Upper lobe of left lung (tissue), 6 donors: Measurements from ENCODE around the gene CDK16. TPM values are rescaled to one million over a fixed set of nuclear protein-coding genes. Genes with fewer than 3 reads are reported as not detected.

ENCODE experiments used
- ATAC-seq, 2 donors: fragments of 200-7000 bp; cut with Tn5 transposase; one replicate each; pipeline ENCODE4 v1.9.1; 2022; ENCODE audit warnings: mild to moderate bottlenecking in 2 of 2, moderate library complexity in 2 of 2; ENCODE audit not compliant: low FRiP score in 2 of 2
- DNase-seq, 2 donors: peaks; one replicate each; pipeline ENCODE4 v3.0.0-alpha.2; 2019 to 2020
- H3K27ac ChIP-seq, 4 donors: fragments of 200-600 bp; sonication (generic); one replicate each; pipeline ENCODE4 v1.5.1; 2016 to 2019
- H3K27me3 ChIP-seq, 4 donors: fragments of 200-600 bp; sonication (generic); one replicate each; pipeline ENCODE4 v1.5.1; 2017 to 2019
- H3K36me3 ChIP-seq, 4 donors: fragments of 200-600 bp; sonication (generic); one replicate each; pipeline ENCODE4 v1.5.1; 2016 to 2019
- H3K4me1 ChIP-seq, 4 donors: fragments of 200-600 bp; sonication (generic); one replicate each; pipeline ENCODE4 v1.5.1; 2018 to 2019
- H3K4me3 ChIP-seq, 4 donors: fragments of 200-600 bp; sonication (generic); one replicate each; pipeline ENCODE4 v1.5.1; 2017 to 2019; ENCODE audit warnings: mild to moderate bottlenecking in 2 of 4, moderate library complexity in 1 of 4
- H3K9me3 ChIP-seq, 4 donors: fragments of 200-600 bp; sonication (generic); one replicate each; pipeline ENCODE4 v1.5.1; 2018 to 2019
- CTCF ChIP-seq, 6 experiments: fragments of 450-650 bp in 4 of 6; fragments of 200-600 bp in 2 of 6; sonication (generic) in 2 of 6; IDR thresholded peaks; one replicate each; pipeline ENCODE4 v1.5.1; 2016 to 2019; ENCODE audit warnings: antibody characterized with exemption in 6 of 6
- EP300 ChIP-seq, 4 donors: sonication (generic); formaldehyde crosslinking; IDR thresholded peaks; one replicate each; pipeline ENCODE4 v1.5.1; 2017; ENCODE audit warnings: antibody characterized with exemption in 4 of 4, control low read depth in 2 of 4
- POLR2A ChIP-seq, 4 donors: fragments of 450-650 bp; IDR thresholded peaks; one replicate each; pipeline ENCODE4 v1.5.1; 2016 to 2017; ENCODE audit warnings: antibody characterized with exemption in 4 of 4, mild to moderate bottlenecking in 2 of 4
- POLR2AphosphoS5 ChIP-seq, 2 donors: sonication (generic); formaldehyde crosslinking; IDR thresholded peaks; one replicate each; pipeline ENCODE4 v1.5.1; 2017; ENCODE audit warnings: antibody characterized with exemption in 2 of 2
- WGBS, 2 donors: methylation state at CpG; one replicate each; pipeline ENCODE4 v1.1.5; 2017 to 2018; 5-methylcytosine and 5-hydroxymethylcytosine counted together
- total RNA-seq, 6 donors: library from RNA; depleted of rRNA in 4 of 6; stranded (reverse); fragments of >200 nt in 4 of 6; gene quantifications; one replicate each; pipeline versions ENCODE4 v1.1.0 to v1.2.1, GENCODE V29; 2016 to 2021
- donor health status: DM: no; HTN: no; CAD: no; lungs with moderate emphysema.
- donor health status: DM: no; HTN: yes; CAD: no; lungs with severe emphysema.

CDK16 gene
- total RNA-seq, 6 donors from 2014 or later, result 59.2 to 91.0 (median 78.5) TPM

DNA sequence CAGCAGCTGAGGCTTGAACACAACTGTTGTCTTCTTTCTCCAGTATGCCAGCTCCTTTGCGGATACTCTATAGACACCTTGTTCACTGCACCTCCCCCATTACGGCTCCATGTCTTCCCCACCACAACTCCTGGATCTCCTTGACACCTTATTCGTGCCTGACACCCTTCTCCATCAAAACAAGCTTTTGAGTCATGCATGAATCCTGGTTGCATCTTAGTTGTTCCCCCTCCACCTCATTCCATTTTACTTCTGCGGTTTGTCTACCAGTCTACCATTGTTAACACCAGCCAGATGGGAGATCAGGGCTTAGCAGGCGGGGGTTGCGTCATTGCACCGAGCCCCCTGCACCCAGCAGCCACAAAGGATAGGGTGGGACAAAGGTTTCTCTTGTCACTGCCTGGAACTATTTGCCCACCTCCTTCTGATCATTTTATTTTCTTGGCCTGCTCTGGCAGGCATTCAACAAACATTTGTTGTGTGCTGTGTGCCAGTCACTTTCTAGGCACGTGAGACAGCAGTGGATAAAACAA, 2.0 kb upstream of the CDK16 start:
- no peak for TF ChIP-seq POLR2A (IDR thresholded peaks at IDR 0.05)
- no peak for TF ChIP-seq CTCF (IDR thresholded peaks at IDR 0.05)
- TF ChIP-seq EP300 (IDR thresholded peaks at IDR 0.05), result no peak
- no peak for TF ChIP-seq POLR2AphosphoS5 (IDR thresholded peaks at IDR 0.05)
- H3K36me3 ChIP-seq, result peaks cover 4 to 52% (median 31%) of the 10 kb centered on the region in 4 donors
- no peak overlapping the region for H3K4me3 ChIP-seq
- no peak for DNase-seq
- H3K27ac ChIP-seq, result peak overlapping the region in 3 of 4 donors; percentile 96 to 98 (median 97)
- 83 to 90% methylated on average over 8 of the region's 8 CpGs for WGBS, 2 donors
- H3K4me1 ChIP-seq, result peaks cover 3 to 35% (median 19%) of the 10 kb centered on the region in 4 donors
- no peaks in the 10 kb centered on the region for H3K27me3 ChIP-seq
- no peaks in the 10 kb centered on the region for H3K9me3 ChIP-seq
- ATAC-seq, result no peak

DNA sequence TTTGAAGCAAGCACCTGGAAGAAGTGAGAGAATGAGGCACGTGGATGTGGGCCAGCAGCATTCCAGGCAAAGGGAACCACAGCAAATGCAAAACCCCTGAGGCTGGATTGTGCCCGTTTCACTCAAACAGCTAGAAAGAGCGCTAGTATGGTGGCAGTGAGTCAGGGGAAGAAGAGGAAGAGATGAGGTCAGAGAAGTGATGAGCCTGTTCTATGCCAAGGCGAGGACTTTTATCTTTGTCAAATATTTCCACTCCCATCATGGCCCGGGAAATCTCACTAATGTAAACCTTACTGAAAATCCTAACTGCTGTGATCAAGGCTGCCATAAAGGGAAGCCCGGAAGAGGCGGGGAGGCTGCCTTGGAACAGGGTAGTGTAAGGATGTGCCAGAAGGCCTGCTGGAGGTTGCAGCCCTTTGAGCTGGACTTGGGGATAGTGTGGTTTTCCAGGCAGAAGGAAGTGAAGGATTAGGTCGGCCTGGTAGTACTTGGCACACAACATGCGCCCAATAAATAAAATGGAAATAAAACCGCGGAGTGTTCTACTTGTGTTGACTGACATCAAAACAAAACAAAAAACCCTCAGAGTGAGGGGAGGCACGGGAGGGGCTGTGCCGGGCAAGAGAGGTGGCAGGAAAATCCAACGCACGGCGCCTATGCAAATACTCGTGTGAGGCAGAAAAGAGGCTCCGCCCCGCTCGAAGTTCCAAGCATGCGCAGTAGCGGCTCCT, 1.2 kb upstream of the CDK16 start:
- DNase-seq (peak; percentile 38 to 81), ATAC-seq (peak in 1 of 2 donors; percentile 5)
- Histone ChIP-seq H3K27me3 (no peaks in the 10 kb centered on the region), H3K27ac (peak overlapping the region; percentile 84 to 98 (median 96)), H3K4me3 (peak overlapping the region in 3 of 4 donors; percentile 36 to 76 (median 68)), H3K36me3 (peaks cover 4 to 44% (median 27%) of the 10 kb centered on the region in 4 donors), H3K4me1 (peaks cover 3 to 35% (median 19%) of the 10 kb centered on the region in 4 donors), H3K9me3 (no peaks in the 10 kb centered on the region)
- 6 to 19% methylated on average over 16 to 22 of the region's 22 CpGs for WGBS, 2 donors
- TF ChIP-seq EP300 (IDR thresholded peaks at IDR 0.05), result no peak
- TF ChIP-seq CTCF (IDR thresholded peaks at IDR 0.05), result no peak
- TF ChIP-seq POLR2A (IDR thresholded peaks at IDR 0.05), result peak in 1 of 4 donors; percentile 20
- peak in 1 of 2 donors; percentile 2 for TF ChIP-seq POLR2AphosphoS5 (IDR thresholded peaks at IDR 0.05)

- DNase-seq, result peak in 1 of 2 donors; percentile 99
- H3K36me3 ChIP-seq, result peaks cover 3 to 38% (median 22%) of the 10 kb centered on the region in 4 donors
- peak overlapping the region; percentile 96 to 98 (median 96) for H3K27ac ChIP-seq
- ATAC-seq, result peak; percentile 91 to 96
- no peaks in the 10 kb centered on the region for H3K27me3 ChIP-seq
- no peaks in the 10 kb centered on the region for H3K9me3 ChIP-seq
- TF ChIP-seq POLR2A (IDR thresholded peaks at IDR 0.05), result no peak
- TF ChIP-seq POLR2AphosphoS5 (IDR thresholded peaks at IDR 0.05), result peak; percentile 32 to 39
- H3K4me3 ChIP-seq, result peak overlapping the region; percentile 45 to 83 (median 72)
- H3K4me1 ChIP-seq, result peaks cover 3 to 35% (median 19%) of the 10 kb centered on the region in 4 donors
- 0 to 1% methylated on average over 2 to 31 of the region's 31 CpGs for WGBS, 2 donors
These were observed 615 bp upstream of the CDK16 start for GRCh38 chrX:47217852-47218279.

- H3K36me3 ChIP-seq, result peaks cover 0 to 37% (median 22%) of the 10 kb centered on the region in 4 donors
- H3K9me3 ChIP-seq, result no peaks in the 10 kb centered on the region
- 1 to 29% methylated on average over 17 to 34 of the region's 60 CpGs for WGBS, 2 donors
- peaks cover 3 to 35% (median 19%) of the 10 kb centered on the region in 4 donors for H3K4me1 ChIP-seq
- TF ChIP-seq POLR2AphosphoS5 (IDR thresholded peaks at IDR 0.05) (no peak), POLR2A (IDR thresholded peaks at IDR 0.05) (peak in 1 of 4 donors; percentile 62), CTCF (IDR thresholded peaks at IDR 0.05) (no peak)
- DNase-seq (peak; percentile 57 to 89), ATAC-seq (peak in 1 of 2 donors; percentile 39)
- peak overlapping the region; percentile 96 to 98 (median 96) for H3K27ac ChIP-seq
- peak overlapping the region; percentile 68 to 89 (median 80) for H3K4me3 ChIP-seq
- H3K27me3 ChIP-seq, result no peaks in the 10 kb centered on the region
These were observed 687 bp downstream of the CDK16 start for GRCh38 chrX:47218920-47219815.
